Hematopoietic multipotent progenitor cell treated with erythropoietin and hydrocortisone succinate and interleukin-3 and kit ligand, for 8 days (in vitro differentiated cells): ENCODE results near the gene MAP3K7.

Experiments used
- DNase-seq: peaks from one replicate; pipeline ENCODE4 v3.0.0-alpha.2; 2015

The MAP3K7 gene

GRCh38 chr6:90479603-90479926, 107.3 kb downstream of the MAP3K7 start:
- no peak for DNase-seq

- peak; percentile 91 for DNase-seq
Observed at GRCh38 chr6:90478789-90479602, 107.9 kb downstream of the MAP3K7 start.

GRCh38 chr6:90478278-90478677, 108.6 kb downstream of the MAP3K7 start:
- DNase-seq: no peak

- no peak for DNase-seq
Observed at GRCh38 chr6:90477366-90477765, 109.5 kb downstream of the MAP3K7 start.

GRCh38 chr6:90472716-90473115, 114.2 kb downstream of the MAP3K7 start:
- no peak for DNase-seq

GRCh38 chr6:90471263-90471662, 115.6 kb downstream of the MAP3K7 start:
- no peak for DNase-seq

GRCh38 chr6:90469906-90470305, 117.0 kb downstream of the MAP3K7 start:
- no peak for DNase-seq

GRCh38 chr6:90468859-90469258, 118.0 kb downstream of the MAP3K7 start:
- DNase-seq: no peak

- DNase-seq: no peak
Observed at GRCh38 chr6:90468080-90468479, 118.8 kb downstream of the MAP3K7 start.

GRCh38 chr6:90467546-90467945, 119.3 kb downstream of the MAP3K7 start:
- DNase-seq: no peak

GRCh38 chr6:90466154-90466940, 120.5 kb downstream of the MAP3K7 start:
- DNase-seq: peak; percentile 6

- peak; percentile 57 for DNase-seq
Observed at GRCh38 chr6:90465686-90466085, 121.2 kb downstream of the MAP3K7 start.

GRCh38 chr6:90464507-90464906, 122.4 kb downstream of the MAP3K7 start:
- peak; percentile 62 for DNase-seq

GRCh38 chr6:90463874-90464273, 123.0 kb downstream of the MAP3K7 start:
- DNase-seq: no peak
